Activated T-helper 9 cell treated with anti-CD3 and anti-CD28 coated beads, Interleukin-2, amount 50 U/mL, for 16 hours (primary cell): Measurements from ENCODE around the gene KDM4B.

ENCODE experiments used
- DNase-seq: peaks from one replicate; pipeline ENCODE4 v3.0.0-alpha.2; 2020; ENCODE audit warnings: low read depth

The KDM4B gene

GRCh38 chr19:5072115-5072514 lies 103.2 kb downstream of the KDM4B start:
- no peak for DNase-seq

GRCh38 chr19:5073153-5073844 lies 104.4 kb downstream of the KDM4B start:
- no peak for DNase-seq

- no peak for DNase-seq
These were observed 105.5 kb downstream of the KDM4B start for GRCh38 chr19:5074407-5074806.

GRCh38 chr19:5074830-5075394 lies 106.0 kb downstream of the KDM4B start:
- DNase-seq, result no peak

GRCh38 chr19:5075597-5075996 lies 106.7 kb downstream of the KDM4B start:
- DNase-seq, result no peak

- DNase-seq, result no peak
These were observed 107.7 kb downstream of the KDM4B start for GRCh38 chr19:5076440-5077208.

- DNase-seq, result no peak
These were observed 108.2 kb downstream of the KDM4B start for GRCh38 chr19:5077209-5077515.

GRCh38 chr19:5078182-5078581 lies 109.3 kb downstream of the KDM4B start:
- DNase-seq, result no peak

- no peak for DNase-seq
These were observed 109.8 kb downstream of the KDM4B start for GRCh38 chr19:5078666-5079065.

GRCh38 chr19:5079071-5079774 lies 110.3 kb downstream of the KDM4B start:
- no peak for DNase-seq

GRCh38 chr19:5080030-5080654 lies 111.2 kb downstream of the KDM4B start:
- DNase-seq, result no peak

GRCh38 chr19:5080809-5081208 lies 111.9 kb downstream of the KDM4B start:
- no peak for DNase-seq

- DNase-seq, result no peak
These were observed 112.7 kb downstream of the KDM4B start for GRCh38 chr19:5081443-5082161.

- no peak for DNase-seq
These were observed 114.6 kb downstream of the KDM4B start for GRCh38 chr19:5083547-5083965.

GRCh38 chr19:5085566-5085965 lies 116.7 kb downstream of the KDM4B start:
- DNase-seq, result no peak

- DNase-seq, result no peak
These were observed 117.3 kb downstream of the KDM4B start for GRCh38 chr19:5086230-5086629.

- no peak for DNase-seq
These were observed 118.0 kb downstream of the KDM4B start for GRCh38 chr19:5086725-5087439.

- DNase-seq, result no peak
These were observed 120.4 kb downstream of the KDM4B start for GRCh38 chr19:5089283-5089682.

- no peak for DNase-seq
These were observed 121.6 kb downstream of the KDM4B start for GRCh38 chr19:5090465-5091017.

GRCh38 chr19:5091018-5091683 lies 122.2 kb downstream of the KDM4B start:
- DNase-seq, result no peak
